Spleen (tissue), 11 donors: ENCODE measurements around the gene SELENOT. TPM values are rescaled to one million over a fixed set of nuclear protein-coding genes. Genes with fewer than 3 reads are reported as not detected.
"Not testable (repeated sequence)": the region's sequence is repeated elsewhere in the genome, so short reads cannot be mapped to it uniquely, and the experiment has no call there.

Experiments
- DNase-seq: peaks from one replicate; pipeline ENCODE4 v3.0.0-alpha.2; 2020
- H3K27ac ChIP-seq, 8 donors: fragments of 200-600 bp; sonication (generic) in 7 of 8; 1 replicate in 4 of 8; 2 replicates in 4 of 8; pipeline versions ENCODE4 v1.5.0 to v1.8.0; 2016 to 2021; ENCODE audit warnings: inconsistent platforms in 4 of 8, mild to moderate bottlenecking in 4 of 8, moderate library complexity in 1 of 8
- H3K27me3 ChIP-seq, 7 donors: fragments of 200-600 bp; sonication (generic) in 6 of 7; replicated peaks in 1 of 7; 1 replicate in 4 of 7; 2 replicates in 3 of 7; pipeline versions ENCODE4 v1.5.0 to v1.8.0; 2016 to 2021; ENCODE audit warnings: inconsistent platforms in 3 of 7, mild to moderate bottlenecking in 1 of 7
- H3K36me3 ChIP-seq, 6 donors: fragments of 200-600 bp; sonication (generic) in 5 of 6; 1 replicate in 4 of 6; 2 replicates in 2 of 6; pipeline versions ENCODE4 v1.5.0 to v1.8.0; 2016 to 2021; ENCODE audit warnings: inconsistent platforms in 2 of 6
- H3K4me1 ChIP-seq, 6 donors: fragments of 200-600 bp; sonication (generic) in 5 of 6; 1 replicate in 3 of 6; 2 replicates in 3 of 6; pipeline versions ENCODE4 v1.5.0 to v1.8.0; 2016 to 2021; ENCODE audit warnings: inconsistent platforms in 3 of 6
- H3K4me3 ChIP-seq, 8 donors: fragments of 200-600 bp; sonication (generic) in 7 of 8; 1 replicate in 4 of 8; 2 replicates in 4 of 8; pipeline versions ENCODE4 v1.5.0 to v1.8.0; 2016 to 2021; ENCODE audit warnings: inconsistent platforms in 4 of 8, mild to moderate bottlenecking in 4 of 8, moderate library complexity in 2 of 8
- H3K9me3 ChIP-seq, 8 donors: fragments of 200-600 bp; sonication (generic) in 7 of 8; 1 replicate in 4 of 8; 2 replicates in 4 of 8; pipeline versions ENCODE4 v1.5.0 to v1.8.0; 2016 to 2021; ENCODE audit warnings: inconsistent platforms in 4 of 8
- POLR2A ChIP-seq, 3 donors: fragments of 450-650 bp; IDR thresholded peaks; one replicate each; pipeline ENCODE4 v1.5.1; 2017; ENCODE audit warnings: antibody characterized with exemption in 3 of 3, mild to moderate bottlenecking in 1 of 3
- POLR2AphosphoS5 ChIP-seq, 3 donors: sonication (generic); formaldehyde crosslinking; IDR thresholded peaks; one replicate each; pipeline ENCODE4 v1.5.1; 2017; ENCODE audit warnings: antibody characterized with exemption in 3 of 3
- WGBS, 5 donors: extraction: QIAGEN DNeasy Blood & Tissue Kit in 3 of 5; methylation state at CpG; one replicate each; pipeline versions ENCODE4 v1.1.5 to v1.1.7; 2013 to 2018; 5-methylcytosine and 5-hydroxymethylcytosine counted together
- intact Hi-C: fragments of 100-400 bp; cut with DNase I; formaldehyde crosslinking; loops from one replicate; pipeline ENCODE4 v1.15.0; 2023; ENCODE audit warnings: low total_unique reads
- polyA plus RNA-seq, 3 donors: library from polyadenylated mRNA; stranded (reverse); fragments of 200-250 nt; gene quantifications; one replicate each; pipeline ENCODE4 v1.2.1, GENCODE V29; 2013
- total RNA-seq, 7 donors: library from RNA; depleted of rRNA in 3 of 7; stranded (reverse); fragments of >200 nt in 3 of 7; fragmentation: NEBNext Ultra II Directional in 4 of 7; extraction: Animal tissue kit (Norgen Biotek cat#: 25700) in 4 of 7; gene quantifications; one replicate each; pipeline versions ENCODE4 v1.1.0 to v1.2.1, GENCODE V29; 2016 to 2021
- TF ChIP-seq, protein P1 (sequence below), 11 experiments: fragments of 200-600 bp in 7 of 11; fragments of 450-650 bp in 4 of 11; sonication (generic) in 4 of 11; IDR thresholded peaks in 8 of 11; conservative IDR thresholded peaks in 3 of 11; 1 replicate in 7 of 11; 2 replicates in 4 of 11; pipeline versions ENCODE4 v1.4.0 to v1.8.0; 2016 to 2021; ENCODE audit warnings: antibody characterized with exemption in 11 of 11, inconsistent platforms in 4 of 11, mild to moderate bottlenecking in 1 of 11
- donor health status: healthy with polysubstance abuse.
- donor health status: DM: no; HTN: no; CAD: no; lungs with moderate emphysema.
- donor health status: DM: no; HTN: no; CAD: no.
- donor health status: Bipolar disorder and iron deficiency.
- donor health status: healthy.
- donor health status: DM: no; HTN: no; CAD: no.
- donor health status: DM: yes; HTN: yes; CAD: no.

SELENOT gene
- total and polyA plus RNA-seq, 10 donors = 34.6 to 180 (median 103) TPM

DNA sequence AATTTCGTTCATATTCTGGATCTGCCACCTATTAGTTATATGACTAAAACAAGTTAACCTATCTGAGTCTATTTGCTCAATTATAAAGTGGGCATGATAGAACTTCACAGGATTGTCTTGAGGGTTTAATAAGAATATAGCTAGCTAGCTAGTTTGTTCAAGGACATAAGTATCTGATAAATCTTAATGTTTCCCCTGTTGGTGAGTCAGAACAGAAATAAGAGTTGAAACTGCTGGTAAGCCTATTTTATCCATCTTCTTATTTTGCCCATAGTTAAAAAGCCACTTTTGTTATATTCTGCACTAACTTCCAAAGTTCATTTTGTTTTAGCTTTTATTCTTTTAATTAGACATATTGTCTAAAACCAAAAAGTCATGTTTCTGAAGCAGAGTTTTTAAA is 9.4 kb downstream of the SELENOT start:
- no peak overlapping the region for H3K27ac ChIP-seq
- peaks cover 16 to 81% (median 55%) of the 10 kb centered on the region in 6 donors for H3K4me1 ChIP-seq
- H3K9me3 ChIP-seq = no peaks in the 10 kb centered on the region
- H3K4me3 ChIP-seq = no peak overlapping the region
- TF ChIP-seq, protein P1, sequence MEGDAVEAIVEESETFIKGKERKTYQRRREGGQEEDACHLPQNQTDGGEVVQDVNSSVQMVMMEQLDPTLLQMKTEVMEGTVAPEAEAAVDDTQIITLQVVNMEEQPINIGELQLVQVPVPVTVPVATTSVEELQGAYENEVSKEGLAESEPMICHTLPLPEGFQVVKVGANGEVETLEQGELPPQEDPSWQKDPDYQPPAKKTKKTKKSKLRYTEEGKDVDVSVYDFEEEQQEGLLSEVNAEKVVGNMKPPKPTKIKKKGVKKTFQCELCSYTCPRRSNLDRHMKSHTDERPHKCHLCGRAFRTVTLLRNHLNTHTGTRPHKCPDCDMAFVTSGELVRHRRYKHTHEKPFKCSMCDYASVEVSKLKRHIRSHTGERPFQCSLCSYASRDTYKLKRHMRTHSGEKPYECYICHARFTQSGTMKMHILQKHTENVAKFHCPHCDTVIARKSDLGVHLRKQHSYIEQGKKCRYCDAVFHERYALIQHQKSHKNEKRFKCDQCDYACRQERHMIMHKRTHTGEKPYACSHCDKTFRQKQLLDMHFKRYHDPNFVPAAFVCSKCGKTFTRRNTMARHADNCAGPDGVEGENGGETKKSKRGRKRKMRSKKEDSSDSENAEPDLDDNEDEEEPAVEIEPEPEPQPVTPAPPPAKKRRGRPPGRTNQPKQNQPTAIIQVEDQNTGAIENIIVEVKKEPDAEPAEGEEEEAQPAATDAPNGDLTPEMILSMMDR (IDR thresholded peaks at IDR 0.05 in 8 of 11, conservative IDR thresholded peaks at IDR 0.05 in 3 of 11) = no peak
- intact Hi-C loops = no loop called here
- no peak for DNase-seq
- H3K27me3 ChIP-seq = no peaks in the 10 kb centered on the region
- 76 to 97% (median 89%) methylated on average over 1 of the region's 1 CpG for WGBS, 5 donors
- H3K36me3 ChIP-seq = peaks cover 0 to 29% (median 12%) of the 10 kb centered on the region in 6 donors

DNA sequence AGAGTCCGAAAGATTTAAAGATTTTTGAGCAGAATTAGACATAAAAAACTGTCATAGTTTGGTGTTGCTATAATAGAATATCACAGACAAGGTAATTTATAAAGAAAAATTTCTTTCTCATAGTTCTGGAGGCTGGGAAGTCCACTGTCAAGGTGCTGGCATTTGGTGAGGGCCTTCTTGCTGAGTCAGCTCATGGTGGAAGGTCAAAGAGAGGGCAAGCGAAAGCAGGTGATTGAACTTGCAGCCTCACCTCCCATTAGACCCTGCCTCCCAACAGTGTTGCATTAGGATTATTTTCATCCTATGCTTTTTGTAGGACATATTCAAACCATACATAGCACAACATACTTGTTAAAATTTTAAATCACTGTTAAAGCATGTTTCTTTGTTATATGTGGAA is 9.9 kb downstream of the SELENOT start:
- no peak for DNase-seq
- Histone ChIP-seq H3K4me1 (peaks cover 14 to 81% (median 49%) of the 10 kb centered on the region in 6 donors), H3K27ac (no peak overlapping the region), H3K9me3 (no peaks in the 10 kb centered on the region), H3K27me3 (no peaks in the 10 kb centered on the region), H3K36me3 (peaks cover 0 to 32% (median 12%) of the 10 kb centered on the region in 6 donors), H3K4me3 (no peak overlapping the region)
- intact Hi-C loops = no loop called here
- 90 to 99% (median 95%) methylated on average over 2 of the region's 2 CpGs for WGBS, 5 donors
- TF ChIP-seq, protein P1 (IDR thresholded peaks at IDR 0.05 in 8 of 11, conservative IDR thresholded peaks at IDR 0.05 in 3 of 11) = no peak
- TF ChIP-seq POLR2AphosphoS5 (IDR thresholded peaks at IDR 0.05) = no peak
- TF ChIP-seq POLR2A (IDR thresholded peaks at IDR 0.05) = no peak

DNA sequence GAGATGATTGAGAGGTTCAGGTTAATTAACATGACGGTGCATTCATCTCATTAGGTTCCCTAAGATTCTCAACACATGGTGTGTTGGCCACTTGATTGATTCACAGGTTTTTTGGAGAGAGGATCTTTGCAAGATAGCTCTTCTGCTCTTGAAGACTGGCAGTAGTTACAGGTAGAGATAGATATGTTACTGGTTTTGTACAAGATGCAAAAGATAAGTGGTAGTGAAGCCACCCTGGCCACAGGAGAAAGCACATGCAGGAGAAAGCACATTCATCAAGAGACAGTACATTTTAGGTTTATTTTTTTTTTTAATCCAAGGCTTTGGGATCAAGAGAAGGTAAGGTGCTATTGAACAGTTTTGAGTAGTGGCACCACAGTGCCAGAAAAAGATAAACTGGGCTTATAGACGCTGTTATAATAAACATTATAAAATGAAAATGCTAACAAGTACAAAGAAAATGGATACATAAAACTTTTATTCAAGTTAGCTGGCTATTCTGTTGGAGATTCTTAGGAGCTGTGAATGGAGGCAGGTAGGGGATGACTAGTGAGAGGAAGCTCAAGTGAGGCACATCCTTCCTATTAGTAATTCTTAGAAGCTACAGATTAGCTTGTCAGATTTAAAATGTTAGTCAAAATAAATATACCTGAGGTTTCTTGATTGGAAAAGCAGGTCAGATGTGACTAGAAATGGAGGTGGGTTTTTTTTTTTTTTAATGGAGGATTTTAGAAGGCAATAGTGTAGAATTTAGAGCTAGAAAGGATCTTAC is 10.8 kb downstream of the SELENOT start:
- Histone ChIP-seq H3K27ac (no peak overlapping the region), H3K4me3 (no peak overlapping the region), H3K4me1 (peaks cover 14 to 80% (median 41%) of the 10 kb centered on the region in 6 donors), H3K9me3 (no peaks in the 10 kb centered on the region), H3K36me3 (peaks cover 0 to 41% (median 14%) of the 10 kb centered on the region in 6 donors), H3K27me3 (no peaks in the 10 kb centered on the region)
- no peak for DNase-seq
- intact Hi-C loops = no loop called here
- TF ChIP-seq, protein P1 (IDR thresholded peaks at IDR 0.05 in 8 of 11, conservative IDR thresholded peaks at IDR 0.05 in 3 of 11) = no peak
- 88 to 95% (median 92%) methylated on average over 2 of the region's 2 CpGs for WGBS, 5 donors

DNA sequence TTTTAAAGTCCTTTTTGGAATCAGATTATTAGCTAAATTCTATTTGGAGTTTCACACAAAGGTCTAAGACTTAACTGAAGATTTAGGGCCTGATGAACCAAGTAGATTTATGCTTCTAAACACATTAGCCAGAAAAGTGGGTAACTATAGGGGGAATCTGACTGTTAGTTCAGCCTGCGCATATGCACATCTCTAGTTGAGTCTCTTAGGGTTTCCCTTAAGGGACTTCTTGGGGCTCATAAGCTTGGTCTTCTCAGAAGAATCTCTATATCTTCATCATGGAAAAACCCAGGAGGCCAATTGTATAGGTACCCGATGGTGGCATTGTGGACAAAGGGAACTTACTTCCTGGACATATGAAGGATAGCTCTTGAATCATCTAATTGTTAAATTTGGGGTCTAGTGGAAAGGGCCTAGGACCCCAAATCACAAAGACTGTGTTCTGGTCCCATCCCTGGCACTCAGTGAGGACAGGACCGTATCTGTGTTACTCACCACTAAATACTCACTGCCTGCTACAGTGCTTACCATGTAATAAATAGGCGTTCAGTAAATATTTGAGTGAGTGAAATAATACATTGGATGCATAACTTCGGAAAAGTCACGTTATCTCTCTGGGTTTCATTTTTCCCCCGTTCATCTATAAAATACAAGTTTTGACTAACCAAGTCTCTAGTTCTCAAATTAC is 17.0 kb downstream of the SELENOT start:
- H3K4me3 ChIP-seq = no peak overlapping the region
- H3K27ac ChIP-seq = no peak overlapping the region
- H3K36me3 ChIP-seq = peaks cover 2 to 53% (median 9%) of the 10 kb centered on the region in 6 donors
- 81 to 95% (median 90%) methylated on average over 7 of the region's 7 CpGs for WGBS, 5 donors
- H3K27me3 ChIP-seq = no peaks in the 10 kb centered on the region
- intact Hi-C loops = no loop called here
- no peak for DNase-seq
- TF ChIP-seq POLR2AphosphoS5 (IDR thresholded peaks at IDR 0.05) = no peak
- TF ChIP-seq POLR2A (IDR thresholded peaks at IDR 0.05) = no peak
- TF ChIP-seq, protein P1 (IDR thresholded peaks at IDR 0.05 in 8 of 11, conservative IDR thresholded peaks at IDR 0.05 in 3 of 11) = no peak
- H3K9me3 ChIP-seq = no peaks in the 10 kb centered on the region
- peaks cover 0 to 74% (median 23%) of the 10 kb centered on the region in 6 donors for H3K4me1 ChIP-seq

DNA sequence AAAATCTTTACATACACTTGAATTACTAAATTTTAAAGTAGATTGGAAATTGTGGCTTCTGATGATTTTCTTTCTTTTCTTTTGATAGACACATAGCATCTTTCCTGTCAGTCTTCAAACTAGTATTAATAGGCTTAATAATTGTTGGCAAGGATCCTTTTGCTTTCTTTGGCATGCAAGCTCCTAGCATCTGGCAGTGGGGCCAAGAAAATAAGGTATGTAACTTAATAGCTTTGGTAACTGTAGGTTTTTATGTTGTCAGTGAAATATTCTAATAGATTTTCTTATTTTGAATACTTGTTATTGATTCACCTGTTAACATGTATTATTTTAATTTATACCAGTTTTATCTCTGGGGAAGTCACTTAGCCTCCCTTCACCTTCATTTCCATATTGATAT is 19.8 kb downstream of the SELENOT start:
- peaks cover 0 to 60% (median 21%) of the 10 kb centered on the region in 6 donors for H3K4me1 ChIP-seq
- H3K27ac ChIP-seq, H3K9me3 ChIP-seq, H3K4me3 ChIP-seq, DNase-seq, intact Hi-C loops, H3K27me3 ChIP-seq: not testable (repeated sequence)
- peaks cover 4 to 79% (median 36%) of the 10 kb centered on the region in 6 donors for H3K36me3 ChIP-seq
